SK-N-SH (cell line): Measurements from ENCODE around the gene TAS1R1. TPM values are rescaled to one million over a fixed set of nuclear protein-coding genes. Genes with fewer than 3 reads are reported as not detected.

Source experiments
- CTCF ChIA-PET: fragments of 300-600, 350-600 bp; formaldehyde crosslinking; extraction: SDS; loops from one replicate; lab custom pipeline; 2021; lab: Yijun Ruan, JAX
- POLR2A ChIA-PET: fragments of 350-600 bp; sonication (Branson Sonifier 250); formaldehyde crosslinking; extraction: SDS; loops from one replicate; lab custom pipeline; 2020; ENCODE audit warnings: antibody characterized with exemption, inconsistent platforms; lab: Yijun Ruan, JAX
- DNase-seq: peaks from one replicate; pipeline ENCODE4 v3.0.0; 2012
- H2AFZ ChIP-seq: fragments of 200-600 bp; sonication (generic); 2 replicates; pipeline ENCODE4 v1.8.1; 2016; ENCODE audit warnings: antibody characterized with exemption, mild to moderate bottlenecking, low read depth
- H3F3A ChIP-seq: fragments of 200-600 bp; sonication (generic); replicated peaks from 2 replicates; pipeline ENCODE3; 2016; ENCODE audit warnings: antibody characterized with exemption, mild to moderate bottlenecking; ENCODE audit not compliant: insufficient read depth
- H3K27ac ChIP-seq, 2 experiments: fragments of 200-500 bp in 1 of 2; fragments of 200-600 bp in 1 of 2; sonication (Bioruptor generic) in 1 of 2; sonication (generic), shearing (Covaris generic) in 1 of 2; 2 replicates each; pipeline versions ENCODE4 v1.5.1 to v1.6.1; 2014 to 2016; ENCODE audit warnings: low read depth in 2 of 2, inconsistent platforms in 1 of 2, low read length in 1 of 2, mild to moderate bottlenecking in 1 of 2, mixed read lengths in 1 of 2
- H3K27me3 ChIP-seq: fragments of 200-600 bp; sonication (generic), shearing (Covaris generic); 2 replicates; pipeline ENCODE4 v1.6.1; 2016; ENCODE audit warnings: mixed run types; ENCODE audit not compliant: insufficient read depth
- H3K36me3 ChIP-seq, 2 experiments: fragments of 200-500 bp in 1 of 2; fragments of 200-600 bp in 1 of 2; sonication (Bioruptor generic) in 1 of 2; sonication (generic) in 1 of 2; replicated peaks in 1 of 2; 2 replicates each; pipeline versions ENCODE3 to v1.5.1; 2014 to 2016; ENCODE audit warnings: low read length in 1 of 2, mild to moderate bottlenecking in 1 of 2; ENCODE audit not compliant: insufficient read depth in 2 of 2, control insufficient read depth in 1 of 2
- H3K4me1 ChIP-seq, 2 experiments: fragments of 200-500 bp in 1 of 2; fragments of 200-600 bp in 1 of 2; sonication (Bioruptor generic) in 1 of 2; sonication (generic), shearing (Covaris generic) in 1 of 2; 2 replicates each; pipeline versions ENCODE4 v1.5.1 to v1.6.1; 2014 to 2016; ENCODE audit warnings: low read depth in 1 of 2, low read length in 1 of 2, mixed run types in 1 of 2; ENCODE audit not compliant: insufficient read depth in 2 of 2, control insufficient read depth in 1 of 2
- H3K4me2 ChIP-seq: fragments of 200-600 bp; sonication (generic), shearing (Covaris generic); 2 replicates; pipeline ENCODE4 v1.6.1; 2017; ENCODE audit warnings: mixed run types
- H3K4me3 ChIP-seq, 2 experiments: fragments of 200-500 bp in 1 of 2; fragments of 200-600 bp in 1 of 2; sonication (Bioruptor generic) in 1 of 2; sonication (generic), shearing (Covaris generic) in 1 of 2; 2 replicates each; pipeline versions ENCODE4 v1.5.1 to v1.8.1; 2014 to 2016; ENCODE audit warnings: low read depth in 2 of 2, inconsistent platforms in 1 of 2, low read length in 1 of 2, mild to moderate bottlenecking in 1 of 2, mixed read lengths in 1 of 2, moderate library complexity in 1 of 2
- H3K79me2 ChIP-seq: fragments of 200-600 bp; sonication (generic); 2 replicates; pipeline ENCODE4 v1.8.1; 2017; ENCODE audit warnings: mild to moderate bottlenecking; ENCODE audit not compliant: insufficient read depth
- H3K9ac ChIP-seq: fragments of 200-600 bp; sonication (generic); 2 replicates; pipeline ENCODE4 v1.6.1; 2017; ENCODE audit warnings: mixed run types
- H3K9me2 ChIP-seq: fragments of 200-600 bp; sonication (generic); 2 replicates; pipeline ENCODE4 v1.6.1; 2017; ENCODE audit warnings: mixed run types
- H3K9me3 ChIP-seq: fragments of 200-600 bp; sonication (generic); 2 replicates; pipeline ENCODE4 v1.6.1; 2017; ENCODE audit warnings: mixed run types, mild to moderate bottlenecking, moderate library complexity
- H4K20me1 ChIP-seq: fragments of 200-600 bp; sonication (generic); 2 replicates; pipeline ENCODE4 v1.6.1; 2017; ENCODE audit warnings: mild to moderate bottlenecking, mixed run types; ENCODE audit not compliant: insufficient read depth
- CHD2 ChIP-seq: fragments of 150-350 bp; IDR thresholded peaks from 2 replicates; pipeline ENCODE4 v1.6.1; 2018; ENCODE audit warnings: low read length; ENCODE audit not compliant: partially characterized antibody
- ELF1 ChIP-seq: IDR thresholded peaks from 2 replicates; pipeline ENCODE4 v1.4.0; 2012
- EZH2phosphoT487 ChIP-seq: fragments of 200-600 bp; sonication (generic); IDR thresholded peaks from 2 replicates; pipeline ENCODE4 v1.6.1; 2017; ENCODE audit warnings: low read depth, mixed run types, mild to moderate bottlenecking, antibody characterized with exemption, moderate library complexity, borderline replicate concordance
- GABPA ChIP-seq: IDR thresholded peaks from 2 replicates; pipeline ENCODE4 v1.4.0; 2012; ENCODE audit warnings: low read depth, mild to moderate bottlenecking
- GATA2 ChIP-seq: sonication (generic); formaldehyde crosslinking; IDR thresholded peaks from 2 replicates; pipeline ENCODE4 v1.5.0; 2020; ENCODE audit warnings: mild to moderate bottlenecking, missing genetic modification reagents
- IRF3 ChIP-seq: fragments of 150-350 bp; IDR thresholded peaks from 2 replicates; pipeline ENCODE4 v1.6.1; 2016; ENCODE audit warnings: mild to moderate bottlenecking, low read depth, low read length
- MXI1 ChIP-seq: IDR thresholded peaks from 2 replicates; pipeline ENCODE4 v1.6.1; 2012; ENCODE audit warnings: mild to moderate bottlenecking, low read depth, low read length, improper control_type of control experiment
- NFIC ChIP-seq: IDR thresholded peaks from 2 replicates; pipeline ENCODE4 v1.4.0; 2012; ENCODE audit warnings: borderline replicate concordance
- PBX3 ChIP-seq: IDR thresholded peaks from 2 replicates; pipeline ENCODE4; 2012
- POLR2AphosphoS5 ChIP-seq: IDR thresholded peaks from 2 replicates; pipeline ENCODE4 v1.6.1; 2012; ENCODE audit warnings: low read depth, low read length
- RFX5 ChIP-seq: IDR thresholded peaks from 2 replicates; pipeline ENCODE4 v1.6.1; 2012; ENCODE audit warnings: mild to moderate bottlenecking, improper control_type of control experiment, low read length
- RXRA ChIP-seq: IDR thresholded peaks from 2 replicates; pipeline ENCODE4 v1.4.0; 2012; ENCODE audit warnings: low read depth, mild to moderate bottlenecking, borderline replicate concordance
- SIN3A ChIP-seq: IDR thresholded peaks from 2 replicates; pipeline ENCODE4 v1.6.1; 2012; ENCODE audit warnings: low read depth, mild to moderate bottlenecking, low read length, moderate library complexity, borderline replicate concordance
- TCF12 ChIP-seq: IDR thresholded peaks from 2 replicates; pipeline ENCODE4 v1.4.0; 2012
- YY1 ChIP-seq: IDR thresholded peaks from 2 replicates; pipeline ENCODE4 v1.4.0; 2012; ENCODE audit warnings: low read depth, mild to moderate bottlenecking
- WGBS: methylation state at CpG from one replicate; pipeline ENCODE4 v1.1.6; 2017; ENCODE audit warnings: low lambda C conversion rate; 5-methylcytosine and 5-hydroxymethylcytosine counted together
- polyA plus RNA-seq, 3 experiments: library from polyadenylated mRNA; depleted of rRNA; stranded (reverse); fragments of >200 nt; gene quantifications; 2 replicates each; pipeline ENCODE4 v1.2.3, GENCODE V29; 2012

Gene TAS1R1
- polyA plus RNA-seq, 1 of the 3 experiments (the other 2 are of a cell fraction), result not detected

- peak overlapping the region; percentile 76 to 88; a peak in 3 of 4 replicates for H3K27ac ChIP-seq
- H3K79me2 ChIP-seq, result peaks cover 26% of the 10 kb centered on the region
- ChIA-PET POLR2A (interaction anchor here (1.6 kb wide), 1 partner anchor 23 kb away, joined by 3 read pairs; the partner anchor contains the start of gene KLHL21), CTCF (interaction anchor here (1.0 to 8.5 kb wide), 3 partner anchors 24 to 32 kb away, joined by 3 to 68 read pairs (median 4); partner anchors contain the start of genes NOL9 and TAS1R1)
- peak overlapping the region in 1 of 2 experiments; percentile 84; a peak in 2 of 4 replicates for H3K4me3 ChIP-seq
- H3F3A ChIP-seq, result no peaks in the 10 kb centered on the region
- 88% methylated on average over 13 of the region's 14 CpGs for WGBS
- peak overlapping the region; percentile 93 for H2AFZ ChIP-seq
- no peaks in the 10 kb centered on the region for H3K9me2 ChIP-seq
- DNase-seq, result peak; percentile 43
- H3K4me2 ChIP-seq, result peak overlapping the region; percentile 83
- no peaks in the 10 kb centered on the region for H4K20me1 ChIP-seq
- TF ChIP-seq POLR2AphosphoS5 (no peak), ELF1 (no peak), NFIC (no peak), TCF12 (no peak), MXI1 (no peak), RFX5 (no peak), RXRA (no peak), EZH2phosphoT487 (no peak), GATA2 (no peak)
- TF ChIP-seq, all 33 proteins: peak for 0
- H3K36me3 ChIP-seq, result peaks cover 0 to 2% of the 10 kb centered on the region in 2 experiments
- no peaks in the 10 kb centered on the region for H3K9me3 ChIP-seq
- H3K27me3 ChIP-seq, result no peaks in the 10 kb centered on the region
- no peak overlapping the region for H3K9ac ChIP-seq
- peaks cover 14 to 32% of the 10 kb centered on the region in 2 experiments; a peak in 2 of 4 replicates for H3K4me1 ChIP-seq
Measured at GRCh38 chr1:6578624-6579373, 23.7 kb downstream of the TAS1R1 start.

GRCh38 chr1:6579374-6580118, 24.4 kb downstream of the TAS1R1 start, which contains the start of gene ZBTB48:
ZBTB48 (plus strand) TSS chr1:6579994; CDS start chr1:6580610, 616 bp downstream.
- 30% methylated on average over 26 of the region's 58 CpGs for WGBS
- peak; percentile 100 for DNase-seq
- Histone ChIP-seq H3F3A (no peaks in the 10 kb centered on the region), H3K27me3 (no peaks in the 10 kb centered on the region), H3K9ac (peak within 1 kb of the TSS; percentile 76), H3K4me3 (peak within 1 kb of the TSS; percentile 73 to 84), H3K79me2 (peaks cover 29% of the 10 kb centered on the region), H2AFZ (peak within 1 kb of the TSS; percentile 93), H4K20me1 (no peaks in the 10 kb centered on the region), H3K4me1 (peaks cover 14 to 32% of the 10 kb centered on the region in 2 experiments; a peak in 2 of 4 replicates)
- TF ChIP-seq YY1 (no peak), PBX3 (no peak), POLR2AphosphoS5 (peak; percentile 91), MXI1 (peak; percentile 66; the same call in 1 of the 2 replicates), CHD2 (peak; percentile 26), IRF3 (peak; percentile 31; the same call in 1 of the 2 replicates), GABPA (peak; percentile 80), RFX5 (peak; percentile 67), SIN3A (peak; percentile 53; the same call in 1 of the 2 replicates), GATA2 (no peak)
- TF ChIP-seq, all 33 proteins: peak for 7
- Histone ChIP-seq H3K9me3 (no peaks in the 10 kb centered on the region), H3K4me2 (peak within 1 kb of the TSS; percentile 83), H3K36me3 (peaks cover 0 to 2% of the 10 kb centered on the region in 2 experiments), H3K9me2 (no peaks in the 10 kb centered on the region), H3K27ac (peak within 1 kb of the TSS; percentile 76 to 88)
- CTCF ChIA-PET, result interaction anchor here (0.7 to 8.5 kb wide), 6 partner anchors 11 to 89 kb away, joined by 3 to 68 read pairs (median 4); partner anchors contain the start of genes NOL9 and TAS1R1
- POLR2A ChIA-PET, result interaction anchor here (1.0 to 2.3 kb wide), 3 partner anchors 10 to 45 kb away, joined by 3 to 6 read pairs (median 5); partner anchors contain the start of gene KLHL21
